ENCODE results near the gene MAMDC4. TPM values are rescaled to one million over a fixed set of nuclear protein-coding genes. Genes with fewer than 3 reads are reported as not detected.

MAMDC4 gene
- polyA plus RNA-seq, 1 donor (not counting 4 experiments of a cell fraction or from before 2014, with no cell fraction given): 0.49 TPM

- Histone ChIP-seq H3K27ac (ENCODE audit: control insufficient read depth, insufficient read depth, low read length) (no peak overlapping the region), H3K9me3 (ENCODE audit: control insufficient read depth, low read depth, low read length) (no peaks in the 10 kb centered on the region), H3K9ac (ENCODE audit: control insufficient read depth, extremely low read depth, insufficient read depth, low read length) (no peak overlapping the region), H4K20me1 (ENCODE audit: control insufficient read depth, extremely low read depth, insufficient read depth, low read length) (no peaks in the 10 kb centered on the region), H3K27me3 (ENCODE audit: control insufficient read depth, extremely low read depth, insufficient read depth, low read length) (no peaks in the 10 kb centered on the region), H3K79me2 (ENCODE audit: control insufficient read depth, insufficient read depth, low read length) (peaks cover 18% of the 10 kb centered on the region), H3K4me1 (ENCODE audit: control insufficient read depth, extremely low read depth, insufficient read depth, low read length) (no peaks in the 10 kb centered on the region), H3K9me1 (ENCODE audit: control insufficient read depth, extremely low read depth, insufficient read depth, low read length) (no peaks in the 10 kb centered on the region), H3K4me2 (ENCODE audit: control insufficient read depth, extremely low read depth, insufficient read depth, low read depth, low read length) (no peak overlapping the region), H2AFZ (ENCODE audit: control insufficient read depth, low read length) (no peak overlapping the region), H3K36me3 (ENCODE audit: control insufficient read depth in 2 of 2, extremely low read depth in 1 of 2, insufficient read depth in 2 of 2, low read length in 2 of 2) (peaks cover 14 to 21% of the 10 kb centered on the region in 2 experiments), H3K4me3 (ENCODE audit: control insufficient read depth in 2 of 3, extremely low read depth in 1 of 3, insufficient read depth in 2 of 3, low read depth in 1 of 3, low read length in 3 of 3) (no peak overlapping the region)
- dilution Hi-C loops (cut with MboI; ENCODE audit: extremely low pct_ligation_motif_present, low sequenced_read_pairs): loop anchor here (25.0 kb wide), 1 partner anchor 114 kb away; the partner anchor contains the start of genes C8G and FBXW5
- TF ChIP-seq EZH2 (IDR thresholded peaks at IDR 0.05; ENCODE audit: low read length) (no peak), CTCF (optimal IDR thresholded peaks at IDR 0.05 in 1 of 3, IDR thresholded peaks at IDR 0.05 in 1 of 3, conservative IDR thresholded peaks at IDR 0.05 in 1 of 3; ENCODE audit: extremely low read depth in 1 of 3, insufficient read depth in 2 of 3, low read length in 3 of 3) (no peak)
- FAIRE-seq (no peak), DNase-seq (ENCODE audit: low read depth, low spot score) (no peak)
These were observed 28.8 kb upstream of the MAMDC4 start for GRCh38 chr9:136823136-136824046.

- Histone ChIP-seq H3K9ac (ENCODE audit: control insufficient read depth, extremely low read depth, insufficient read depth, low read length) (no peak overlapping the region), H3K4me3 (ENCODE audit: control insufficient read depth in 2 of 3, extremely low read depth in 1 of 3, insufficient read depth in 2 of 3, low read depth in 1 of 3, low read length in 3 of 3) (no peak overlapping the region), H3K27ac (ENCODE audit: control insufficient read depth, insufficient read depth, low read length) (no peak overlapping the region), H4K20me1 (ENCODE audit: control insufficient read depth, extremely low read depth, insufficient read depth, low read length) (no peaks in the 10 kb centered on the region), H3K4me1 (ENCODE audit: control insufficient read depth, extremely low read depth, insufficient read depth, low read length) (no peaks in the 10 kb centered on the region), H3K36me3 (ENCODE audit: control insufficient read depth in 2 of 2, extremely low read depth in 1 of 2, insufficient read depth in 2 of 2, low read length in 2 of 2) (peaks cover 21% of the 10 kb centered on the region in 2 experiments), H3K79me2 (ENCODE audit: control insufficient read depth, insufficient read depth, low read length) (peaks cover 15% of the 10 kb centered on the region), H3K4me2 (ENCODE audit: control insufficient read depth, extremely low read depth, insufficient read depth, low read depth, low read length) (no peak overlapping the region), H3K27me3 (ENCODE audit: control insufficient read depth, extremely low read depth, insufficient read depth, low read length) (no peaks in the 10 kb centered on the region), H2AFZ (ENCODE audit: control insufficient read depth, low read length) (no peak overlapping the region), H3K9me1 (ENCODE audit: control insufficient read depth, extremely low read depth, insufficient read depth, low read length) (no peaks in the 10 kb centered on the region), H3K9me3 (ENCODE audit: control insufficient read depth, low read depth, low read length) (no peaks in the 10 kb centered on the region)
- dilution Hi-C loops (cut with MboI; ENCODE audit: extremely low pct_ligation_motif_present, low sequenced_read_pairs): loop anchor here (25.0 kb wide), 1 partner anchor 113 kb away; the partner anchor contains the start of genes C8G and FBXW5
- DNase-seq (ENCODE audit: low read depth, low spot score) (no peak), FAIRE-seq (no peak)
- TF ChIP-seq CTCF (optimal IDR thresholded peaks at IDR 0.05 in 1 of 3, IDR thresholded peaks at IDR 0.05 in 1 of 3, conservative IDR thresholded peaks at IDR 0.05 in 1 of 3; ENCODE audit: extremely low read depth in 1 of 3, insufficient read depth in 2 of 3, low read length in 3 of 3): no peak
- TF ChIP-seq EZH2 (IDR thresholded peaks at IDR 0.05; ENCODE audit: low read length): no peak
These were observed 27.5 kb upstream of the MAMDC4 start for GRCh38 chr9:136824496-136825225.

Measured in keratinocyte (primary cell).